Smooth muscle cell (in vitro differentiated cells): ENCODE results near the gene CCR9. TPM values are rescaled to one million over a fixed set of nuclear protein-coding genes. Genes with fewer than 3 reads are reported as not detected.

ENCODE experiments used
- DNase-seq: peaks from one replicate; lab custom pipeline; 2025; ENCODE audit not compliant: unreplicated experiment; lab: John Stamatoyannopoulos, UW
- H2AFZ ChIP-seq: fragments of 200-600 bp; sonication (generic); 2 replicates; pipeline ENCODE4 v1.6.0; 2016; ENCODE audit warnings: antibody characterized with exemption, low read depth, mild to moderate bottlenecking
- H3F3A ChIP-seq: fragments of 200-600 bp; sonication (generic); 2 replicates; pipeline ENCODE4 v1.6.0; 2017; ENCODE audit warnings: antibody characterized with exemption, low read depth
- H3K27ac ChIP-seq: fragments of 200-600 bp; sonication (generic); 2 replicates; pipeline ENCODE4 v1.5.1; 2016; ENCODE audit warnings: low read depth, mild to moderate bottlenecking
- H3K27me3 ChIP-seq: fragments of 200-600 bp; sonication (generic); 2 replicates; pipeline ENCODE4 v1.6.1; 2016; ENCODE audit warnings: low read depth, mild to moderate bottlenecking
- H3K36me3 ChIP-seq: fragments of 200-600 bp; sonication (generic); 2 replicates; pipeline ENCODE4 v1.5.1; 2016; ENCODE audit warnings: low read depth
- H3K4me1 ChIP-seq: fragments of 200-600 bp; sonication (generic); 2 replicates; pipeline ENCODE4 v1.5.1; 2016; ENCODE audit warnings: low read depth
- H3K4me2 ChIP-seq: fragments of 200-600 bp; sonication (generic); 2 replicates; pipeline ENCODE4 v1.6.0; 2016; ENCODE audit warnings: mild to moderate bottlenecking
- H3K4me3 ChIP-seq: fragments of 200-600 bp; sonication (generic); 2 replicates; pipeline ENCODE4 v1.5.1; 2016; ENCODE audit warnings: mild to moderate bottlenecking
- H3K79me2 ChIP-seq: fragments of 200-600 bp; sonication (generic); 2 replicates; pipeline ENCODE4 v1.6.0; 2016; ENCODE audit warnings: low read depth, mild to moderate bottlenecking
- H3K9ac ChIP-seq: fragments of 200-600 bp; sonication (generic); 2 replicates; pipeline ENCODE4 v1.6.0; 2016; ENCODE audit warnings: low read depth
- H3K9me3 ChIP-seq: fragments of 200-600 bp; sonication (generic); replicated peaks from 2 replicates; pipeline ENCODE4 v1.5.1; 2016; ENCODE audit warnings: low read depth
- H4K20me1 ChIP-seq: fragments of 200-600 bp; sonication (generic); 2 replicates; pipeline ENCODE4 v1.6.0; 2016; ENCODE audit warnings: low read depth
- WGBS: methylation state at CpG from one replicate; pipeline ENCODE4 v1.1.7; 2016; ENCODE audit warnings: low lambda C conversion rate; 5-methylcytosine and 5-hydroxymethylcytosine counted together
- polyA plus RNA-seq: library from polyadenylated mRNA; unstranded; fragments of >200 nt; fragmentation: Nextera tagmentation; extraction: Ambion mirVana; gene quantifications from 2 replicates; pipeline ENCODE4 v1.2.1, GENCODE V29; 2016
- total RNA-seq: library from RNA; depleted of rRNA; stranded (reverse); fragments of >200 nt; gene quantifications from 2 replicates; pipeline ENCODE4 v1.2.3, GENCODE V29; 2014
- TF ChIP-seq, protein P1 (sequence below): fragments of 200-600 bp; sonication (generic); IDR thresholded peaks from 2 replicates; pipeline ENCODE4 v1.5.1; 2017; ENCODE audit warnings: borderline replicate concordance, mild to moderate bottlenecking, antibody characterized with exemption; ENCODE audit not compliant: insufficient read depth, poor library complexity, severe bottlenecking

Gene CCR9
- total and polyA plus RNA-seq, 2 experiments from 2014 or later = not detected

DNA sequence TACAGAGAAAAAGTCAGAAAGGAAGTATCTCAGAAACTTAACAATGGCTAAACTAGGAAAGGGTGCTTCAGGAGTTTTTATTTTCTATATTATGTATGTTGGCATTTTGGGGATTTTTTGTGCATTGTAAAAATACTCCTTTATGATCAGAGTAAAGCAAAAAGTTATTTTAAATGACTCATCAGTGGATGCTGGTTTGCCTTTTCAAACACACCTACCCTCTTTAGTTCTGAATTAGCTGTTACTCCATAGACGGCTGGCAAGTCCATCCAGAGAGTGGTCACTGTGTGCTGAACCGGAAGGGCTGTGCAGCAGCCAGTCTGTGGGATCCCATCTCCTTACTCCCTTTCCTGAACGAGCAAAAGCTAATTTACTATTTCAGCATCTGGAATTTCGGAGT is 942 bp downstream of the CCR9 start:
- H3K4me2 ChIP-seq = no peak overlapping the region
- 78% methylated on average over 4 of the region's 4 CpGs for WGBS
- H3K9ac ChIP-seq = no peak overlapping the region
- TF ChIP-seq, protein P1, sequence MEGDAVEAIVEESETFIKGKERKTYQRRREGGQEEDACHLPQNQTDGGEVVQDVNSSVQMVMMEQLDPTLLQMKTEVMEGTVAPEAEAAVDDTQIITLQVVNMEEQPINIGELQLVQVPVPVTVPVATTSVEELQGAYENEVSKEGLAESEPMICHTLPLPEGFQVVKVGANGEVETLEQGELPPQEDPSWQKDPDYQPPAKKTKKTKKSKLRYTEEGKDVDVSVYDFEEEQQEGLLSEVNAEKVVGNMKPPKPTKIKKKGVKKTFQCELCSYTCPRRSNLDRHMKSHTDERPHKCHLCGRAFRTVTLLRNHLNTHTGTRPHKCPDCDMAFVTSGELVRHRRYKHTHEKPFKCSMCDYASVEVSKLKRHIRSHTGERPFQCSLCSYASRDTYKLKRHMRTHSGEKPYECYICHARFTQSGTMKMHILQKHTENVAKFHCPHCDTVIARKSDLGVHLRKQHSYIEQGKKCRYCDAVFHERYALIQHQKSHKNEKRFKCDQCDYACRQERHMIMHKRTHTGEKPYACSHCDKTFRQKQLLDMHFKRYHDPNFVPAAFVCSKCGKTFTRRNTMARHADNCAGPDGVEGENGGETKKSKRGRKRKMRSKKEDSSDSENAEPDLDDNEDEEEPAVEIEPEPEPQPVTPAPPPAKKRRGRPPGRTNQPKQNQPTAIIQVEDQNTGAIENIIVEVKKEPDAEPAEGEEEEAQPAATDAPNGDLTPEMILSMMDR = no peak
- H2AFZ ChIP-seq = no peak overlapping the region
- no peaks in the 10 kb centered on the region for H3K9me3 ChIP-seq
- DNase-seq = no peak
- no peaks in the 10 kb centered on the region for H3K79me2 ChIP-seq
- peaks cover 28% of the 10 kb centered on the region for H3K27me3 ChIP-seq
- no peak overlapping the region for H3K4me3 ChIP-seq
- no peaks in the 10 kb centered on the region for H3K36me3 ChIP-seq
- no peaks in the 10 kb centered on the region for H4K20me1 ChIP-seq
- H3K4me1 ChIP-seq = no peaks in the 10 kb centered on the region
- no peak overlapping the region for H3K27ac ChIP-seq
- no peaks in the 10 kb centered on the region for H3F3A ChIP-seq

DNA sequence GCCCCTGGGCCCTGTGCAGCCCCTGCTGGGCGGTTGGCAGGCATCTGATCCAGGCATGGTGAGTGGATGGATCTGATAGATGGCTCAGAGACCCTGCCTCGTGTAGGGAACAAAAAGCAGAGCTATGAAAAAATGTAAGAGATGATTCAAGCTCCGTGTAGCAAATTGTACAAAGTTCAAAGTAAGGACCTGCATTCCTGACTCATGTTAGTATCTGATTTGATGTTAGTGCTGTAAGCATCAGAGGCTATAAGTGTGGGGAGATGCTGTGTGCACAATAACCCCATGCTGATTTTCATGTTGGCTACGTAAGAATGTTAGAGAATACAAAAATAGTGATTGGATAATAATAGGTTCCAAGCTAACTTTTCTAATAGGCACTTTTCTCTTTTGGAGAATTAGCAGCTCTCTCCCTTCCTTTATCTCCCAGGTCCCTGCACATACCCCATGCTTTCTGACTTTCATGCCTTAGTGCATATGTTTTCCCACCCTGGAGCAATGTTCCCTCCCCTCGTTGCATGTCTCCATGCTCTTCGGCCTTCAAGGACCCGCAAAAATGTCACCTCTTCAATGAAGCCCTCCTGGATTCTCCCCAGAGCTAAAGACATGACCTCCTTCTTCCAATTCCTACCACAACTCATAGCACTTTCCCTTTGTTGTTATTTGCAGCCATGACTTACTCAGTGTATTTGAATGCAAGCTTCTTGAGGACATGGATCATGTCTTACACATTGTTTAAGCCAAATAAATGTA is 1.6 kb downstream of the CCR9 start:
- no peak overlapping the region for H3K27ac ChIP-seq
- peaks cover 25% of the 10 kb centered on the region for H3K27me3 ChIP-seq
- DNase-seq = no peak
- no peaks in the 10 kb centered on the region for H3K9me3 ChIP-seq
- no peaks in the 10 kb centered on the region for H3F3A ChIP-seq
- H3K9ac ChIP-seq = no peak overlapping the region
- H3K36me3 ChIP-seq = no peaks in the 10 kb centered on the region
- no peaks in the 10 kb centered on the region for H3K4me1 ChIP-seq
- TF ChIP-seq, protein P1 = no peak
- no peaks in the 10 kb centered on the region for H4K20me1 ChIP-seq
- H3K4me3 ChIP-seq = no peak overlapping the region
- 71% methylated on average over 7 of the region's 7 CpGs for WGBS
- no peak overlapping the region for H2AFZ ChIP-seq
- H3K4me2 ChIP-seq = no peak overlapping the region
- H3K79me2 ChIP-seq = no peaks in the 10 kb centered on the region

GRCh38 chr3:45889337-45889736 is 3.0 kb downstream of the CCR9 start:
- H3K27ac ChIP-seq = no peak overlapping the region
- DNase-seq = no peak
- no peaks in the 10 kb centered on the region for H3K36me3 ChIP-seq
- no peaks in the 10 kb centered on the region for H3K4me1 ChIP-seq
- no peaks in the 10 kb centered on the region for H3K79me2 ChIP-seq
- H3K27me3 ChIP-seq = peaks cover 11% of the 10 kb centered on the region
- H3K9me3 ChIP-seq = no peaks in the 10 kb centered on the region
- no peaks in the 10 kb centered on the region for H4K20me1 ChIP-seq
- no peak overlapping the region for H3K4me2 ChIP-seq
- no peak overlapping the region for H3K4me3 ChIP-seq
- no peak overlapping the region for H2AFZ ChIP-seq
- no peaks in the 10 kb centered on the region for H3F3A ChIP-seq
- TF ChIP-seq, protein P1 = no peak
- H3K9ac ChIP-seq = no peak overlapping the region
- WGBS = 91% methylated on average over 4 of the region's 4 CpGs

- no peak overlapping the region for H3K9ac ChIP-seq
- H3K4me2 ChIP-seq = no peak overlapping the region
- no peaks in the 10 kb centered on the region for H3K36me3 ChIP-seq
- H3K9me3 ChIP-seq = no peaks in the 10 kb centered on the region
- no peak for DNase-seq
- no peaks in the 10 kb centered on the region for H4K20me1 ChIP-seq
- no peaks in the 10 kb centered on the region for H3K4me1 ChIP-seq
- no peaks in the 10 kb centered on the region for H3K79me2 ChIP-seq
- H3K27ac ChIP-seq = no peak overlapping the region
- H3F3A ChIP-seq = no peaks in the 10 kb centered on the region
- TF ChIP-seq, protein P1 = no peak
- 85% methylated on average over 3 of the region's 3 CpGs for WGBS
- no peak overlapping the region for H2AFZ ChIP-seq
- no peak overlapping the region for H3K4me3 ChIP-seq
- H3K27me3 ChIP-seq = peaks cover under 1% of the 10 kb centered on the region
Measured at GRCh38 chr3:45890405-45890804, 4.1 kb downstream of the CCR9 start.
